ENCODE results near the gene WDR1.
A peak's percentile ranks its signal among the peaks of the same experiment; 100 is the strongest.

WDR1 gene, protein sequence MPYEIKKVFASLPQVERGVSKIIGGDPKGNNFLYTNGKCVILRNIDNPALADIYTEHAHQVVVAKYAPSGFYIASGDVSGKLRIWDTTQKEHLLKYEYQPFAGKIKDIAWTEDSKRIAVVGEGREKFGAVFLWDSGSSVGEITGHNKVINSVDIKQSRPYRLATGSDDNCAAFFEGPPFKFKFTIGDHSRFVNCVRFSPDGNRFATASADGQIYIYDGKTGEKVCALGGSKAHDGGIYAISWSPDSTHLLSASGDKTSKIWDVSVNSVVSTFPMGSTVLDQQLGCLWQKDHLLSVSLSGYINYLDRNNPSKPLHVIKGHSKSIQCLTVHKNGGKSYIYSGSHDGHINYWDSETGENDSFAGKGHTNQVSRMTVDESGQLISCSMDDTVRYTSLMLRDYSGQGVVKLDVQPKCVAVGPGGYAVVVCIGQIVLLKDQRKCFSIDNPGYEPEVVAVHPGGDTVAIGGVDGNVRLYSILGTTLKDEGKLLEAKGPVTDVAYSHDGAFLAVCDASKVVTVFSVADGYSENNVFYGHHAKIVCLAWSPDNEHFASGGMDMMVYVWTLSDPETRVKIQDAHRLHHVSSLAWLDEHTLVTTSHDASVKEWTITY

DNA sequence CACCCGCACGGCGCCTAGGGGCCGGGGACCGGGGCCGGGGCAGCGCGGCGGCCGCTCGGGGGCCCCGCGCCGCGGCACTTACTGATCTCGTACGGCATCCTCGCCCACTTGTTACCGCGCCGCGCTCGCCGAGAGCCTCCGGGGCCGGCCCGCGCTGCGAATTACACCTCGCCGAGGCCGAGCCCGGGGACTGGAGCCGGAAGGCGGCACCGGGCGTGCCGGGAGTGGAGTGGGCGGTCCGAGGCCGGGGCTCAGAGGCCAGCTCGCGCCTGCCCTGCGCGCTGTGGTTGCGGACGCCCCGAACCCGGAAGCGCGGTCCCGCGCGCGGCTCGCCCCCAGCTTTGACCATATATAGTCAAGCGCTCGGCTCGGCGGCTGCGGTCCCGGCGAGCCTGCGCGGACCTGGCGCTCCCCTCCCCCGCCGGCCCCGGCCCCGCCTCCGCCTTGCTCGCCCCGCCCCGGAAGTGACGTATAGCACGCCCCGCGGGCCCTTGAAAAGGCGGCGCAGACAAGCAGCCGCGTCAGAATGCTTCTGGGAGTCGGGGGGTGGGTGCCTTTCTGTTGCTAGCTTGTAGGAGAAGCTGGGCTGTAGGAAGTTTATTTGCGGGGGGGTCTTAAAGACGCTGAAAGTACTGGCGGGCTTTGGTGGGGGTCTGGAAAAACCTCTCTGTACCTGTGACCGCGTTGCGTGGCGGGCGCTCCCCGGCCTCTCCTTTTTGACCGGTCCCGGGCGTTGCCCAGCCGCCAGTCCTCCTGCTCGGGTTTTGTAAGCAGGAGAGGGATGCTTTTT lies at the start of gene WDR1:
WDR1 (minus strand) TSS at position 231 of the 790 bp plus-strand sequence; CDS start at position 98, 133 bp downstream.
- peak within 1 kb of the TSS; percentile 97 for H3K4me3 Mint-ChIP-seq
- H3K27me3 Mint-ChIP-seq, result no peaks in the 10 kb centered on the region
- peak within 1 kb of the TSS; percentile 99 for H3K27ac Mint-ChIP-seq
- peaks cover 73% of the 10 kb centered on the region for H3K4me1 Mint-ChIP-seq (ENCODE audit: low read depth)
- no peaks in the 10 kb centered on the region for H3K9me3 Mint-ChIP-seq (ENCODE audit: low read depth)
- peaks cover 12% of the 10 kb centered on the region for H3K36me3 Mint-ChIP-seq

DNA sequence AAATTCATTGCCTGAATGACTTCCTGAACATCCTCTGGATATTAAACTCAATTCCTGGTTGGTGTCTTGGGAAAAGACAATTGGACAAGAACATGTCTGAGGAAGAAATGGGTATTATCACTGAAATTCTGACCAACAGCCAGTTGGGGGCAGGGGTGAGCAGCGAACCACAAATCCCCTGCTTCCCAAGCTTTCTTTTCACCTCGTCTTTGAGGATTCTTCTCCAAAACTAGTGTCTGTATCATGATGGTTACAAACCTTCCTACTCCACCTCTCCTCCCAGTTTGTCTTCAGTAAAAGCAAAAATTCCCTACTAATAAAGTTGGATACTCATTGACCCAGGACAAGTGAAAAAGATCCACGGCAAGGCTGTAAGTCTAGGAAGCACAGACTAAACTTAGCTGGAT lies 48.3 kb upstream of the WDR1 start:
- Mint-ChIP-seq H3K27ac (no peak overlapping the region), H3K9me3 (ENCODE audit: low read depth) (no peaks in the 10 kb centered on the region), H3K4me1 (ENCODE audit: low read depth) (peaks cover 30% of the 10 kb centered on the region), H3K27me3 (no peaks in the 10 kb centered on the region), H3K36me3 (no peaks in the 10 kb centered on the region), H3K4me3 (no peak overlapping the region)

DNA sequence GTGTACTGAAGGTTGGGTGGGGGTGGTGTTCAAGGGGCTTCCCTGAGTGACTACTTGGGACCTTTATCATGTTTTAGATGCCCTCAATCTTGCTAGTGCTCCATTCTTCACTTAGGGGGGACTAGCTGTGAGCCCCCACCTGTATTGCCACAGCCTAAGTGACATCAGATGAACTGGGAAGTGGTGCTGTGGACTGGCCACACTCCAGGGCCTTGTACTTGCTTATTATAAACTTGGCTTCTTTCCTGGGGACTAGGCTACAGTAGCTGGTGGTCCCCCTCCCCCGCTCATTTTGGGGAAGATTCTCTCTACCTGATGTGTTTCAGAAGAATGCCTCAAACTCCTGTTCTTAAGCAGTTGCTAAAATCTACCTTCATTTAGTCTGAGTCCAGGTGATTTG lies 46.7 kb upstream of the WDR1 start:
- H3K27ac Mint-ChIP-seq, result no peak overlapping the region
- no peaks in the 10 kb centered on the region for H3K9me3 Mint-ChIP-seq (ENCODE audit: low read depth)
- peaks cover 38% of the 10 kb centered on the region for H3K4me1 Mint-ChIP-seq (ENCODE audit: low read depth)
- H3K27me3 Mint-ChIP-seq, result no peaks in the 10 kb centered on the region
- no peaks in the 10 kb centered on the region for H3K36me3 Mint-ChIP-seq
- no peak overlapping the region for H3K4me3 Mint-ChIP-seq

DNA sequence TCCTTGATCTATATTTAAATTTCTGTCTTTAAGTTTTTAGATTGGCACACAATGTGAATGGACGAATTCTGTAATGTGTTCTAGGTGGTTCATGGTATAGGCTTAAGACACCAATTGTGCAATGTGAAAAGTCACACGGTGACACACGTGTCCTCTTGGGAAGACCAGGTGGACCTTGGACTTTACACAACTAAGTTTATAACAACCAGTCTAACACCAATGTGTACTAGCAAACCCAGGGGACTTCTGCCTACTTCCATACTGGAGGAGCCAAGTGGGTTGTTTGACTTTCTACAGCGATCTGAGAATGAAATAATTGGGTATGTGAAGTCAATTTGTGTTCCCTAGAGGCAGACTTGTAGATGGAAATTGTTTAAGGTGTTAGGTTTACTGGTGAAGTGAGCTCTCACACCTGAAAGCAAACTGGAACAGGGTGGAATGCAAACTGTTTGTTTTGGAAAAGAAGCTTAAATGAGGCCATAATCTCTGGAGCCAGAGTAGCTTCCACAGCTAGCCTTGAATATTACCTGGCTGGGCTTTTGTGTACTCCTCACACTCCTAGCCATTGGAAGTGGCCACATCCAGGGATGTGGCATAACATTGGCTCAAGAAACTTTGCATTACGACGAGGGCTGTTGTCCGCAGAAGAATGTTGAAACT lies 45.9 kb upstream of the WDR1 start:
- Mint-ChIP-seq H3K4me1 (ENCODE audit: low read depth) (peaks cover 44% of the 10 kb centered on the region), H3K4me3 (no peak overlapping the region), H3K27me3 (no peaks in the 10 kb centered on the region), H3K9me3 (ENCODE audit: low read depth) (no peaks in the 10 kb centered on the region), H3K27ac (no peak overlapping the region), H3K36me3 (no peaks in the 10 kb centered on the region)

DNA sequence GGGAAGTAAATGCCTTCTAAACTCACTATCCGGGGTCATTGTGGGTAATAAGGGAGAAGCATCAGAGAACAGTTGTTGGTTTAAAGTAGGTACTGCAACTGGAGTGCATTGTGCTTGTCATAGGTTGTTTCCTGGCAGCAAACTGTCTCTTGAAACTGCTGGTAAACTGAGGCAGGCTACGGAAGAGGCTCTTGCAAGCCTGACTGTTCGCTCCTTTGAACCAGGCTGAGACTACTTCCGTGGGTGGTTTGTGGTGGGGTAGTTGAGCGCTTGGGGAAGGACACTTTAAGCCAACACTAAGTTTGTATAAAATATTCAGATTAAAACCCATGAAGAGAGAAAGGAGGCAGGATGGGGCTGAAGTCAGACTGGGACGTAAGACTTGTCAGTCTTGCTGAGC lies 45.2 kb upstream of the WDR1 start:
- H3K27ac Mint-ChIP-seq, result peak overlapping the region; percentile 4
- no peaks in the 10 kb centered on the region for H3K27me3 Mint-ChIP-seq
- H3K9me3 Mint-ChIP-seq (ENCODE audit: low read depth), result no peaks in the 10 kb centered on the region
- peaks cover 44% of the 10 kb centered on the region for H3K4me1 Mint-ChIP-seq (ENCODE audit: low read depth)
- no peaks in the 10 kb centered on the region for H3K36me3 Mint-ChIP-seq
- H3K4me3 Mint-ChIP-seq, result peak overlapping the region; percentile 11

DNA sequence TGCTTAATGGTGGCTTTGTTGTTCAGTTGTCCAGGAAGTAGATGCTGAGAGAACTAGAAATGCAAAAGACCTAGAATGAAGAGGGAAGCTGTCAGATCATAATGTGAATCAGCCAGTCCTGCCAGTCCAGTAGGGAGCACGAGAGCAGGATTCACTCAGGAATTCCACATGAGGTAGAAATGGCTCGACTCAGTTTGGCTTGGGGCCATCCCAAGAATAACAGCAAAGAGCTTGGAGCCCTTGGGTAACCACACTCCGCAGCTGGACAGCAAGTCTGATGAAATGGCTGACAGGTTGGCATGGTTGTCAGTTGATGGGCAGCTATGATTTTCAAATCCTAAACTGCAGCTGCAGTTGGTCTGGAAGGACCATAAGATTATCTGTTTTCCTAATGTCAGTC lies 44.5 kb upstream of the WDR1 start:
- no peak overlapping the region for H3K4me3 Mint-ChIP-seq

DNA sequence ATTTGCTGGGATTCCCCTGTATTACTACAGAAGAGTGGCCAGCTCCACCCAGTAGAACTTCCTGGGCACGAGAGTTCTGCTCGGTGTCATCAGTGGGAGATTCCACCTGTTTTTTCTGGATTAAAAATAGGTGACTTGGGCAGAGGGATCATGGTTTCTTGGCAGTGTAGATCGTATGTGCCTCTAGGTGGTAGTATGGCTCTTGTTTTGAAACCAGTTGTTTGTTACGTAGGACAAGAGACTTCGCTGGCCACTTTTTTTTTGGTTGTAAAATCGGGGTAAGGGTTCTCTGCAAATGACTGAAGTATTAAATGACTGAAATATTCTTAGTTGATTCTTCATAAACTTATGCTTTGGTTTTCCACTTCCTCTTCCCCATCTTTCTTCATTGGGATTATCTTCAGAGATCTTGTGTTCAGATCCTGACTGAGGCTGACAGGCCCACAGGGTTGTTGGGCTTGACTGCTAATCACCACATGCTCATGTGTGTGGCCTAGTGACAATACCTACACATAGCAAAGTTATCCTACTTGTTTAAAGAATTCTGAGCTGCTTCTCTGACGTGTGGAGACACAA lies 43.8 kb upstream of the WDR1 start:
- Mint-ChIP-seq H3K4me1 (ENCODE audit: low read depth) (peaks cover 44% of the 10 kb centered on the region), H3K27ac (no peak overlapping the region), H3K36me3 (no peaks in the 10 kb centered on the region)

More for the DNA sequence above, 44.5 kb upstream of the WDR1 start:
- H3K9me3 Mint-ChIP-seq (ENCODE audit: low read depth), result no peaks in the 10 kb centered on the region
- H3K36me3 Mint-ChIP-seq, result no peaks in the 10 kb centered on the region
- H3K27me3 Mint-ChIP-seq, result no peaks in the 10 kb centered on the region
- H3K27ac Mint-ChIP-seq, result no peak overlapping the region
- peaks cover 44% of the 10 kb centered on the region for H3K4me1 Mint-ChIP-seq (ENCODE audit: low read depth)

DNA sequence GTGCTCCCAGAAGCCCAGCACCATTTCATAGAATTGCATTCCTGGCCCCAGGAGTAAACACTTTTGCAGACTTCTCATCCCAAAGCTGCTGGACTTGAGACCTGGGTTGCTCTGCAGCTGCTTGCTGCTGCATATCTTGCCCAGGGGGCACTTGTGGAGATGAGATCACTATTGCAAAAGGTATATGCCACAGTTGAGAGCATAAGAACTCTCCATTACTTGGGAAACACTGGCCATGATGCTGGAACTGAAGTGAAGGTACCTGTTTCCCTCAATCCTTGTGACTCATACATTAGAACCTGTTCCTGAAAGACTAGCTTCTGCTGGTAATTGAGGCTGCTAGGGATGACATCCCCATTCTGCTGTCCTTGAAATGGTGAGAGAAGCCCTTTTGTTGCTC lies 43.1 kb upstream of the WDR1 start:
- Mint-ChIP-seq H3K27ac (no peak overlapping the region), H3K4me3 (no peak overlapping the region), H3K4me1 (ENCODE audit: low read depth) (peaks cover 44% of the 10 kb centered on the region), H3K27me3 (no peaks in the 10 kb centered on the region), H3K9me3 (ENCODE audit: low read depth) (no peaks in the 10 kb centered on the region), H3K36me3 (no peaks in the 10 kb centered on the region)

More for the DNA sequence above, 43.8 kb upstream of the WDR1 start:
- Mint-ChIP-seq H3K4me3 (no peak overlapping the region), H3K27me3 (no peaks in the 10 kb centered on the region), H3K9me3 (ENCODE audit: low read depth) (no peaks in the 10 kb centered on the region)

DNA sequence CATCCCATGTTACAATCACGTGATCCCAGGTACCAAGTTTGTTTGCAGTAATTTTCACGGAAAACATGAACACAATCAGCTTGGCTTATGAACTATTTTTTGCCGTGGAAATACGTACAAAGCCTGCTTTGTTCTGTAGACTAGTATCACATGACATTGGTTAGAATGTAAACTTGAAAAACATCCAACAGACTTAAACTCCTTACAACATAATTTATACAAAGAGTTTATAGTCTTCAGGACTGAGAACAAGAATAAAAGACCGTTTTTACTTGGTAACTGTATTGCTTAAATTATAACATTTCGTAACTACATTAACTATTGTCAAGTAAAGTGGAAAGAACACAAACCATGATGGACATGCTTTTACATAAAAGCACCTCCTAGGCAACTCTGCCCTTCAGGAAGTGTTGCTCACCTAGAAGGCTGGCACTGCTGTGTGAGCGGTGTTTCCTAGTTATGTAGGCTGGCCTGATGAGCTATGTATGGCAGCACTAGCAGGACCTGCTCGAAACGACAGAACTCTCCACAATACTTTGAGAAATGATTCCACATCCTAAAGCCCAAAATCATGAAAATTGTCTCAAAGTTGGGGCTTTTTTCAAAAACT lies 41.8 kb upstream of the WDR1 start:
- Mint-ChIP-seq H3K4me1 (ENCODE audit: low read depth) (peaks cover 42% of the 10 kb centered on the region), H3K27me3 (no peaks in the 10 kb centered on the region), H3K36me3 (no peaks in the 10 kb centered on the region), H3K4me3 (no peak overlapping the region), H3K9me3 (ENCODE audit: low read depth) (no peaks in the 10 kb centered on the region), H3K27ac (no peak overlapping the region)

DNA sequence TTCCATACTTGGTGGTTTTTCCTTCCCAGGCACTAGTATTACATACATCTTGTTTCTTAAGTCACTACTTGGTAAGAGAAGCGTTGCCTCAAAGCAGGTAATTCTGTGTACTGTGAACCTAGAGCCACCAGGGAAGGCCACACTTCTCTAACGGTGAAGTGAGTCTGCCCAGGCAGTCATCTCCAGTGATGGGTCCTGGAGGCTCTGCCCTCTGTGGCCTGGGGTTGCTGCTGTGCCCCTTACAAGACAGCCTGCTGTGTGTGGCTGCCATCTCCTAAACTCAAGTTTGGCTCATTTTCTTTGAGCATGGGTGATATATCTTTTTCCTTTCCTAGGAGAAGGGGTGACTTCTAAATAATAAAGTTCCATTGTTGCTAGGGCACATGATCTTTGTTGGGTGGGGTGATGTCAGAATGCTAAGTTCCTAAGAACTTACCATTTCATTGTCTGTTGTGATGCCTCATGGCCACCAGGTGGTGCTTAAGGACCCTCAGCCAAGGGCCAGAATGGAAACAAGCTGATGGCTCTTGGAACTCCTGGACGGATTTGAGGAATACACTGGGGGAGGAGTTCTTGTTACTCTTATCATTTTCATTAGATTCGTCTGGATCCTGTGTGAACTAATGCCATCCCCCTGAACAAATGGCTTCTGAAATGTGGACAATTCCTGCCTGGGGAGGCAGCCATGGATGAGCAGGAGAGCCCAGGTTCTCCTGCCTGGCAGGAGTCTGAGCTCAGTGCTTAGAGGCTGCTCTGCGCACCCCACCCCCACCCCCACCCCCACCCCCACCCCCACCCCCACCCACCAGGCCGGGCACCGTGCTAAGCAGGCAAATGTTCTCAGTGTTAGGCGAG lies 41.1 kb upstream of the WDR1 start:
- peaks cover 40% of the 10 kb centered on the region for H3K4me1 Mint-ChIP-seq (ENCODE audit: low read depth)
- no peaks in the 10 kb centered on the region for H3K36me3 Mint-ChIP-seq
- H3K27ac Mint-ChIP-seq, result no peak overlapping the region
- H3K27me3 Mint-ChIP-seq, result no peaks in the 10 kb centered on the region
- no peaks in the 10 kb centered on the region for H3K9me3 Mint-ChIP-seq (ENCODE audit: low read depth)
- H3K4me3 Mint-ChIP-seq, result no peak overlapping the region

DNA sequence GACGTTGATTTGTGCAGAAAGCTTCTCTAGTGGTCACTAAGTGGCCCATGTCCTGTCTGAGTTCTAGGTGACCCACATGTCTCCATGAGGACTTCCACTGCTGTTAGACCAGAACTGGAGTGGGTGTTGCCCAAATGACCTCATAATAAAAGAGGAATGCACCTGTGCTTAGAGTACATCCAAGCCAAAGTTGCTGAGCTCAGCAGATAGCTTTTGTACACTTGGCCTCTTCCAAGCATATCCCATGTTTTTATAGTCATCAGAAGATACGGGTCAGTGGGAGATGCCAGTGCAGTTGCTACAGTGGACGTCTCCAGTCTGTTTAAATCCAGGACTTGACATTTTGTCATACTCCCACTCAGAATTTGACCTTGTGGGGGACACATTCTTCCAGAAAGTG lies 37.6 kb upstream of the WDR1 start:
- Mint-ChIP-seq H3K4me1 (ENCODE audit: low read depth) (peaks cover 13% of the 10 kb centered on the region), H3K9me3 (ENCODE audit: low read depth) (no peaks in the 10 kb centered on the region), H3K36me3 (no peaks in the 10 kb centered on the region)

DNA sequence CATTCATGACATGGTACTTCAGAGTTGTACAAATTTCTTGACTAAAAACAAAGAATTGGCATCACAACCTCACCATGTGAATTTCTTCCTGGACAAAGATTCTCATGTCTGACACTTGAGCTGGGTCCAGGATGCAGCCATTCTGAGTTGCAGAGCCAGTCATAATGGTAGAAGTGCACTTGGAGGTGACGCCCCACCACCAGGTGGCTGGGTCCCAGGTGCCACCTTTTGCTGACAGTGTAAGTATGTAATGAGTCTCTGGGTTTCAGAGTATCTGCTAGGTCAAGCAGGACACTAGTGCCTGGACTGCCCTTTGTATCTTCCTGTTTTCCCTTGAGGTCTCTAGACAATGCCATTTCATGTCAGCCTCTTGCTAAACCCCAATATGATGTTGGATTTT lies 36.6 kb upstream of the WDR1 start:
- peaks cover 5% of the 10 kb centered on the region for H3K4me1 Mint-ChIP-seq (ENCODE audit: low read depth)
- H3K36me3 Mint-ChIP-seq, result no peaks in the 10 kb centered on the region
- H3K27me3 Mint-ChIP-seq, result no peaks in the 10 kb centered on the region
- H3K4me3 Mint-ChIP-seq, result no peak overlapping the region
- H3K27ac Mint-ChIP-seq, result no peak overlapping the region
- no peaks in the 10 kb centered on the region for H3K9me3 Mint-ChIP-seq (ENCODE audit: low read depth)

More for the DNA sequence above, 37.6 kb upstream of the WDR1 start:
- Mint-ChIP-seq H3K27ac (no peak overlapping the region), H3K27me3 (no peaks in the 10 kb centered on the region), H3K4me3 (no peak overlapping the region)

DNA sequence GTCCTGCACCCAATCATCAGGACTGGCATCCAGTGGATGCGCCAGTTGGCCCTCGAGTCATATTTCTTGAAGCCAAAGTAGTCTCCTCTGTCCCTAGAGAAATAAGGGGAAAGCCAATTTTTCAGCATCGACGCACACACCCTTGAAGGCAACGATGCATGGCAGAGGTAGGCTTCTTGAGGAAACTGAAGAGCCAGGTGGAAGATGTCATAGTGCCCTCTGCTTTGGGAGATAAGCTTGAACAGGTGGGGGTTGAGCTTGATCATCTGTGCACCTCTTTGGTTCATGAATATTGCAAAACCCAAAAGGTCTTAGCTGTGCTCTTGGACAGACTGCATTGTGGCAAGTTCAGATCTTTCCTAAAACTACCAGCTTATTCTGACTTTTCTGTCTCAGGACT lies 34.6 kb upstream of the WDR1 start:
- no peaks in the 10 kb centered on the region for H3K9me3 Mint-ChIP-seq (ENCODE audit: low read depth)
- no peaks in the 10 kb centered on the region for H3K36me3 Mint-ChIP-seq
- no peak overlapping the region for H3K27ac Mint-ChIP-seq
- H3K4me3 Mint-ChIP-seq, result no peak overlapping the region
- H3K27me3 Mint-ChIP-seq, result no peaks in the 10 kb centered on the region
- H3K4me1 Mint-ChIP-seq (ENCODE audit: low read depth), result no peaks in the 10 kb centered on the region

Data from activated naive CD8-positive, alpha-beta T cell (primary cell).